Prostate gland (tissue), 2 donors: ENCODE results near the gene C17orf113.

Experiments
- CTCF ChIP-seq, 4 experiments: fragments of 200-600 bp in 2 of 4; fragments of 450-650 bp in 2 of 4; sonication (generic) in 2 of 4; IDR thresholded peaks; 1 replicate in 3 of 4; 2 replicates in 1 of 4; pipeline ENCODE4 v1.5.1; 2016 to 2019; ENCODE audit warnings: antibody characterized with exemption in 4 of 4, mild to moderate bottlenecking in 2 of 4, moderate library complexity in 2 of 4
- POLR2A ChIP-seq: fragments of 450-650 bp; IDR thresholded peaks from one replicate; pipeline ENCODE4 v1.6.1; 2016; ENCODE audit warnings: antibody characterized with exemption, mild to moderate bottlenecking
- POLR2AphosphoS5 ChIP-seq: sonication (generic); formaldehyde crosslinking; IDR thresholded peaks from one replicate; pipeline ENCODE4 v1.6.1; 2017; ENCODE audit warnings: antibody characterized with exemption

- TF ChIP-seq CTCF (IDR thresholded peaks at IDR 0.05) (no peak), POLR2A (no peak), POLR2AphosphoS5 (no peak)
These were observed 10.3 kb downstream of the C17orf113 start for GRCh38 chr17:42039794-42040763.
